ENCODE measurements around the gene CAMTA1. TPM values are rescaled to one million over a fixed set of nuclear protein-coding genes. Genes with fewer than 3 reads are reported as not detected.

Gene CAMTA1
- total RNA-seq, 1 experiment from 2014 or later: 85.2 TPM

DNA sequence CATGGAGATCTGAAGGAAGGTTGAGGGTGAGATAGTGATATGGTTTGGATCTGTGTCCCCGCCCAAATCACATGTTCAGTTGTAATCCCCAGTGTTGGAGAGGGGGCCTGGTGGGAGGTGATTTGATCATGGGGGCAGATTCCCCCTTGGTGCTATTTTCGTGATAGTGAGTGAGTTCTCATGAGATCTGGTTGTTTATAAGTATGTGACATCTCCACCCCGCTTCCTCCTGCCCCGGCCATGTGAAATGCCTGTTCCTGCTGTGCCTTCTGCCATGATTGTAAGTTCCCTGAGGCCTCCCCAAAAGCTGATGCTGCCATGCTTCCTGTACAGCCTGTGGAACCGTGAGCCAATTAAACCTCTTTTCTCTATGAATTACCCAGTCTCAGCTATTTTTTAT is 533.9 kb downstream of the CAMTA1 start:
- Histone ChIP-seq H3K4me1 (ENCODE audit: insufficient read depth, low read length, poor library complexity, severe bottlenecking) (no peaks in the 10 kb centered on the region), H3K27me3 (replicated peaks; ENCODE audit: insufficient read depth, low read depth, low read length, poor library complexity) (no peaks in the 10 kb centered on the region), H3K9me3 (ENCODE audit: low read depth, low read length, poor library complexity, severe bottlenecking) (no peaks in the 10 kb centered on the region), H3K27ac (ENCODE audit: low read depth, low read length, poor library complexity, severe bottlenecking) (no peak overlapping the region), H3K4me3 (ENCODE audit: low read depth, low read length, poor library complexity, severe bottlenecking) (no peak overlapping the region), H3K36me3 (ENCODE audit: insufficient read depth, low read length, poor library complexity, severe bottlenecking) (no peaks in the 10 kb centered on the region)
- CTCF ChIA-PET: no interaction called here
- POLR2A ChIA-PET (ENCODE audit: low non-redundant PET): no interaction called here
- intact Hi-C loops (cut with micrococcal nuclease; ENCODE audit: unreplicated experiment): no loop called here
- no peak for TF ChIP-seq EZH2 (IDR thresholded peaks at IDR 0.05; ENCODE audit: borderline replicate concordance, low read depth, low read length, poor library complexity, severe bottlenecking)
- TF ChIP-seq, protein P1, sequence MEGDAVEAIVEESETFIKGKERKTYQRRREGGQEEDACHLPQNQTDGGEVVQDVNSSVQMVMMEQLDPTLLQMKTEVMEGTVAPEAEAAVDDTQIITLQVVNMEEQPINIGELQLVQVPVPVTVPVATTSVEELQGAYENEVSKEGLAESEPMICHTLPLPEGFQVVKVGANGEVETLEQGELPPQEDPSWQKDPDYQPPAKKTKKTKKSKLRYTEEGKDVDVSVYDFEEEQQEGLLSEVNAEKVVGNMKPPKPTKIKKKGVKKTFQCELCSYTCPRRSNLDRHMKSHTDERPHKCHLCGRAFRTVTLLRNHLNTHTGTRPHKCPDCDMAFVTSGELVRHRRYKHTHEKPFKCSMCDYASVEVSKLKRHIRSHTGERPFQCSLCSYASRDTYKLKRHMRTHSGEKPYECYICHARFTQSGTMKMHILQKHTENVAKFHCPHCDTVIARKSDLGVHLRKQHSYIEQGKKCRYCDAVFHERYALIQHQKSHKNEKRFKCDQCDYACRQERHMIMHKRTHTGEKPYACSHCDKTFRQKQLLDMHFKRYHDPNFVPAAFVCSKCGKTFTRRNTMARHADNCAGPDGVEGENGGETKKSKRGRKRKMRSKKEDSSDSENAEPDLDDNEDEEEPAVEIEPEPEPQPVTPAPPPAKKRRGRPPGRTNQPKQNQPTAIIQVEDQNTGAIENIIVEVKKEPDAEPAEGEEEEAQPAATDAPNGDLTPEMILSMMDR (conservative IDR thresholded peaks at IDR 0.05; ENCODE audit: low read depth, low read length): no peak
- BruUV-seq (replicated peaks): no TSS peak
- no peak for DNase-seq (ENCODE audit: low spot score)

DNA sequence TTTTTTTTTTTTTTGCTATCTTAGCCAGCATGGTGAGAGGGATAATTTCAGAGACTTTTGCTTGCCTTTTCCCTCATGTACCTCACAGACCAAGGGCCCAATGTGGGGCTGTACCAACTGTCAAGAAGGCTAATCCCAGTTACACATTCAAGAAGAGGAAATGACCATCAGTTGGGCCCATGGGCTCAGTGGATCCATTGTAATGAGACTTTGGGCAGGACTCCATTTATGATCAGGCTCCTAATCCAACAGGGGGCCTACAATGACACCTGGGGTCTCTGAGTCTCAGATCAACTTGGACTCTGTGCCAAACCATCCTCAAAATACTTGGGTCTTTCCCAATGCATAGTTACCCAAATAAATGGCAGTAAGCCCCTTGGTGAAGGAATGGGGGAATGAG is 535.4 kb downstream of the CAMTA1 start:
- Histone ChIP-seq H3K4me3 (ENCODE audit: low read depth, low read length, poor library complexity, severe bottlenecking) (no peak overlapping the region), H3K4me1 (ENCODE audit: insufficient read depth, low read length, poor library complexity, severe bottlenecking) (no peaks in the 10 kb centered on the region), H3K36me3 (ENCODE audit: insufficient read depth, low read length, poor library complexity, severe bottlenecking) (no peaks in the 10 kb centered on the region), H3K9me3 (ENCODE audit: low read depth, low read length, poor library complexity, severe bottlenecking) (no peaks in the 10 kb centered on the region), H3K27ac (ENCODE audit: low read depth, low read length, poor library complexity, severe bottlenecking) (no peak overlapping the region), H3K27me3 (replicated peaks; ENCODE audit: insufficient read depth, low read depth, low read length, poor library complexity) (no peaks in the 10 kb centered on the region)
- TF ChIP-seq EZH2 (IDR thresholded peaks at IDR 0.05; ENCODE audit: borderline replicate concordance, low read depth, low read length, poor library complexity, severe bottlenecking): no peak
- TF ChIP-seq, protein P1 (conservative IDR thresholded peaks at IDR 0.05; ENCODE audit: low read depth, low read length): no peak
- no peak for DNase-seq (ENCODE audit: low spot score)
- CTCF ChIA-PET: no interaction called here
- POLR2A ChIA-PET (ENCODE audit: low non-redundant PET): no interaction called here
- intact Hi-C loops (cut with micrococcal nuclease; ENCODE audit: unreplicated experiment): no loop called here
- no TSS peak for BruUV-seq (replicated peaks)

DNA sequence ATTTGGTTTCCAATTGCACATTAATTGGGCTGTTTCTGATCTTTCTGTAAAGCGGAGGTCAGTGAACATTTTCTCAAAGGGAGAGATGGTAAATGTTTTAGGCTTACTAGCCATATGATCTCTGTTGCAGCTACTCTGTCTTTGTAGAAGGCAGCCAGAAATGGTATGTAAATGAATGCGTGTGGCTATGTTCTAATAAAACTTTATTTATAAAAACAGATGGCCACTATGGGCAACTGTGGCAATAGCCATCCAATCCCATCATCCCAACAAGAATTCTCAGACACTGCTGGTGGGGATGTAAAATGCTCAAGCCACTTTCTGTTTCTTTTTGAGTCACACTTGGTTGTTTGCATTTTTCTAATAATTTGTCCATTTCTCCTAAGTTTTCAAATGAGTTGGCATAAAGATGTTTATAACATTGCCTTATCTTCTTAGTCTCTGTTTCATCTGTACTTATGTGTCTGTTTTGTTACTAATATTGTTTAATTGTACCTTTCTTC is 537.1 kb downstream of the CAMTA1 start:
- Histone ChIP-seq H3K36me3 (ENCODE audit: insufficient read depth, low read length, poor library complexity, severe bottlenecking) (no peaks in the 10 kb centered on the region), H3K27ac (ENCODE audit: low read depth, low read length, poor library complexity, severe bottlenecking) (no peak overlapping the region), H3K4me3 (ENCODE audit: low read depth, low read length, poor library complexity, severe bottlenecking) (no peak overlapping the region), H3K27me3 (replicated peaks; ENCODE audit: insufficient read depth, low read depth, low read length, poor library complexity) (no peaks in the 10 kb centered on the region), H3K9me3 (ENCODE audit: low read depth, low read length, poor library complexity, severe bottlenecking) (no peaks in the 10 kb centered on the region), H3K4me1 (ENCODE audit: insufficient read depth, low read length, poor library complexity, severe bottlenecking) (no peaks in the 10 kb centered on the region)
- POLR2A ChIA-PET (ENCODE audit: low non-redundant PET): no interaction called here
- BruUV-seq (replicated peaks): no TSS peak
- no peak for TF ChIP-seq EZH2 (IDR thresholded peaks at IDR 0.05; ENCODE audit: borderline replicate concordance, low read depth, low read length, poor library complexity, severe bottlenecking)
- TF ChIP-seq, protein P1 (conservative IDR thresholded peaks at IDR 0.05; ENCODE audit: low read depth, low read length): no peak
- CTCF ChIA-PET: no interaction called here
- no peak for DNase-seq (ENCODE audit: low spot score)
- intact Hi-C loops (cut with micrococcal nuclease; ENCODE audit: unreplicated experiment): no loop called here

Measured in A673 (cell line).